Fibroblast of skin of right quadriceps (primary cell): ENCODE data around the gene FBL.

Experiments used
- DNase-seq: peaks from one replicate; pipeline ENCODE4 v3.0.0-alpha.2; 2013

The FBL gene

DNA sequence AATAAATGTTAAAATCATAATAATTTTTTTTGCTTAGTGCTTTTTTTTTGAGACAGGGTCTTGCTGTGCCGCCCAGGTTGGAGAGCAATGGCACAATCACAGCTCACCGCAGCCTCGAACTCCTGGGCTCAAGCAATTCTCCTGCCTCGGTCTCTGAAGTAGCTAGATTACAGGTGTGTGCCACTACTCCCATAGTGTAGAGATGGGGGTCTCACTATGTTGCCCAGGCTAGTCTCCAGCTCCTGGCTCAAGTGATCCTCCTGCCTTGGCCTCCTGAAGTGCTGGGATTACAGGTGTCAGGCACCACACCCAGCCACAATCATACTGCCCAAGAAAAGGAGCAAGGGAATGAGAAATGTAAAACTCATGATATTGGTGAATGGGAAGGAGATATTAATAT, 5.1 kb downstream of the FBL start:
- no peak for DNase-seq

DNA sequence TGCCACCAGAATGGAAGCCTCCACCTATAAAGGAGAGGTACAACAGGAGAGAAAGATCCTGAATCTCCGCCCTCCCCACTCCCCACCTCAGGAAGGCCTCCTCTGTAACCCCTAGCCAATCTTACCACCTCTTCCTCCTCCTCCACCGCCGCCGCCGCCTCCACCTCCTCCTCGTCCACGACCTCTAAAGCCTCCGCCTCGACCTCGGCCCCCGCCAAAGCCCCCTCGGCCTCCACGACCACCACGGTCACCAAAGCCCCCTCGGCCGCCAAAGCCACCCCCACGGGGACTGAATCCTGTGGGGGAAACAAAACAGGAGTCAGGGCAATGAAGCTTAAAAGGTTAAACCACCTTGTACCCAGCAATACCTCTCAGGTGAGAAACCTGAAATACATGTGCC, 5.7 kb downstream of the FBL start:
- DNase-seq = no peak

DNA sequence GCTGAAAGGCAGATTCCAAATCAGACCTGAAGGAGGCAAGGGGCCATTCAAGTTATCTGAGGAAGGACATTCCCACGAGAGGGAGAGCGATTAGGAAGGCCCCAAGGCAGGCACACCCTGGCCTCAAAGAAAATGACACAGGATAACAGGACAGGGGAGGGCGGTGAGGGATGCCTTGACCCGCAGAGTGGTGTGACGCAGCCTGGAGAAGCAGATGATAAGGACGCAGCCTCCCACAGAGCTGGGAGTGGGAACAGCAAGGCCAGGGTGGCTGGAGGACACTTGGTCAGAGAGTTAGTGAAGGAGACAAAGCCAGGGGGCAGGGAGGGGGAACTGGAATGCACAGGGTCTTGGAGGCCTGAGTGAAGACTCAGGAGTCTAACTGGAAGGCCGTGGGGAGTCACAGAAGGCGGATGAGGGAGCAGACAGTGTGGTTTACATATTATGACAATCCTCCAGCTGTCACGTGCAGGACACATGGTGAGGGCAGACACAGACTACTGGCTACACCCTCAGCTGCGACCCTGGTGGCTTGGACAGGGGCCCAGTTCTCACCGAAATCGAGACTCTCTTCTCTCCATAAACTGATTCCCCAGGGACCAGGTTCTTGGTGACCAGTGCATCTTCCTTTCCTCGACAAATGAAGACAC, 6.4 kb downstream of the FBL start:
- DNase-seq = no peak

DNA sequence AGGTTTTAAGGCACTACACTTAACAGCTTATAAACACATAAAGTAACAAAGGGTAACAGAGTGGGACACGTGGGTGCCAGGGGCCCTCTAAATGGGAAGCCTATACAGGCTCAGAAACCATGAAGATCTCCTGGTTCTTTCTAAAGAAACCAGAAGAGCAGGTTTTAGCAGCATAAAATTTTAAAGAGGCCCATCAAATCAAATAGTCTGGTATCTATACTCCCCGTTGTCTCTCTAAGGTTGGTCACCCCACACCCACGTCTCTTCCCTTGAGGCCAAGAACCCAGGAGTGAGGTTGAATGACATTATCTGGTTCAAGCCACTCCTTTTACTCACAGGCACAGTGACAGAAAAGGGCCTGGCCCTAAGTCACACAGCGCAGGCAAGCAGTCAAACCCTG, 7.6 kb downstream of the FBL start:
- DNase-seq = no peak

DNA sequence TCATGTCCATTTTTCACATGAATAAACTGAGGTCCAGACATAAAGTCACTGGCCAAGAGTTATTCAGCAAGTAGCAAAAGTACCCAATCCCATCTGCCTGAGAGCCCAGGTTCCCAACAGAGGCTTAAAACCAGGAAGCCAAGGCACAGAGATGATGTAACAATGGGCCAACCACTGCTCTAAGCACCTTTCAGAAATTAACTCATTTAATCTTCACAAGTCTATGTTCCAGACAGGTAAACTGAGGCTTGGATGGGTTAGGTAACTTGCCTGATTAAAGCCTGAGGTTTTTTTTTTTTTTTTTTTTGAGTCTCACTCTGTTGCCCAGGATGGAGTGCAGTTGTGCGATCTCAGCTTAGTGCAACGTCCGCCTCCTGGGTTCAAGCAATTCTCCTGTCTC, 8.2 kb downstream of the FBL start:
- DNase-seq = no peak

DNA sequence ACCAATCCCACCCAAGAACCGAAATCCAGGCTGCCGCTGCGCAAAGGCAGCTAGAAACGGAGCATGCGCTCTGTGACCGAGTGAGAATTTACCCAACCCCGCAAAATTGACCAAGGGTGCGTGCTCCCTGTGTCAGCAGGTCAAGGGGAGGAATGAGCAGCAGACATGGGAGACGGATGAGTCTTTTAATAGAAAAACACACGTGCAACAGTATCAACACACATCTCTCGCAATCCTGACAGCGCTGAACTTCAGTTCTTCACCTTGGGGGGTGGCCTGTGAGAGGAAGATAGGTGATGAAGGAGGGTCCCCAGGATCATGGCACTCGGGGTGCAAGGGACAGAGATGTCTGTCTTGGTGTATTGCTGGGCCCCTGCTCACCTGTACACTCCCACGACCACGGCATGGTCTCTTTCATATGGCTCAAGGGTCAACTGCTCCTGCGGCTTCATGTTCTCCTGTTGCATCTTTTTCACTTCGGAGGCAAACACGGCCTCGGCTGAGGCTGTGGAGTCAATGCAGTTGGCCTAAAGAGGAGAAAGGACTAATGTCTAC, 11.8 kb downstream of the FBL start:
- DNase-seq = no peak

DNA sequence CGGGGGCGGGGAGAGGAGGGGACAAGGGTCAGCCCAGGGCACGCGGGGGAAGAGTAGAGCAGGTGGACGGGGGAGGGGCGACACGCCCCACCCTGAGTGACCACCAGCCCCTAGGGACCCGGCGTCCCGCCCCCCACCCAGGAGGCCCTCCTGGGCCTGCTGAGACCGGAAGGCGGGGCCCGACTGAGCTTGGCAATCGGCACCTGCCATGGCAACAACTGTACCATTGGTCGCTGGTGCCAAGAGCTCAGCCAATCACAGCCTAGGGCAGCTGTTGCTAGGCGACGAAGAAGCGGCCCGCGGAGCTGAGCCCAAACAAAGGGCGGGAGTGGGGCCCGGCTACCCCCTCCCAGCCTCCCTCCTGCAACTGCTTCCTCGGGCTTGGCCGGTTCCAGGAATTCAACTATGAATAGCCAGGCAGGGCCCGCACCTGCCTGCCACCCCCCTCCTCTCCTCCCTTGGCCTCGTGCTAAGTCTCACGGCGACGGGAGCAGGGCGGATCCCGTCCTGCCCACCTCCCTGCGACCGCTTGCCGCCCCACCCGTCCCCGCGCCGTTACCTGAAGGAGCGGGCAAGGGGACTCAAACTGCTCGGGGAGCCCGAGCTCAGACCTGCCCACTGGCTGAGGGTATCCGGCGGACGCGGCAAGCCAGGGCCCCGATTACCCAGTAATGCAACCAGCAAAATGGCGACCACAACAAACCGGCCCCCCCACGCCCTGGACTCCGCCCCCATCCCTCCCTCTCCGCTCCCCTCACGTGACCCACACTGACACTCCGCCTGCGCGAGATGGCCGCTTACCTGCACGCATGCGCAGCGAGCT, 12.5 kb downstream of the FBL start, which contains the start of gene DYRK1B:
Gene DYRK1B (minus strand): TSS at position 699 of the 823 bp plus-strand sequence. CDS start 2,295 bp downstream, outside the sequence.
- peak; percentile 96 for DNase-seq

DNA sequence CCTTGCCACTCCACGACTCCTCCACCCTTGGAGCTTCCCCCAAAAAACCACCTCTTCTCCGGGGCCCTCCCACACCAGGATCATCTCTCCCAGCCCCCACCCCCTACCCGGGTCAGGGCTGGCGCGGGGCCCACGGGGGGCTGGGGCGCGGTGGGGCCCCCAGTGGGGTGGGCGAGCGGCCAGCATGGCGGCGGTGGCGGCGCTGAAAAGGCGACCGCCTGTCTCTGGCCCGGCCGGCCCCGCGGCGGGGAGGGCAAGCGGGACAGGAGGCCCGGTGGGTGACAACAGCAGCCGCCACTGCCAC, 13.1 kb downstream of the FBL start:
- DNase-seq = no peak

DNA sequence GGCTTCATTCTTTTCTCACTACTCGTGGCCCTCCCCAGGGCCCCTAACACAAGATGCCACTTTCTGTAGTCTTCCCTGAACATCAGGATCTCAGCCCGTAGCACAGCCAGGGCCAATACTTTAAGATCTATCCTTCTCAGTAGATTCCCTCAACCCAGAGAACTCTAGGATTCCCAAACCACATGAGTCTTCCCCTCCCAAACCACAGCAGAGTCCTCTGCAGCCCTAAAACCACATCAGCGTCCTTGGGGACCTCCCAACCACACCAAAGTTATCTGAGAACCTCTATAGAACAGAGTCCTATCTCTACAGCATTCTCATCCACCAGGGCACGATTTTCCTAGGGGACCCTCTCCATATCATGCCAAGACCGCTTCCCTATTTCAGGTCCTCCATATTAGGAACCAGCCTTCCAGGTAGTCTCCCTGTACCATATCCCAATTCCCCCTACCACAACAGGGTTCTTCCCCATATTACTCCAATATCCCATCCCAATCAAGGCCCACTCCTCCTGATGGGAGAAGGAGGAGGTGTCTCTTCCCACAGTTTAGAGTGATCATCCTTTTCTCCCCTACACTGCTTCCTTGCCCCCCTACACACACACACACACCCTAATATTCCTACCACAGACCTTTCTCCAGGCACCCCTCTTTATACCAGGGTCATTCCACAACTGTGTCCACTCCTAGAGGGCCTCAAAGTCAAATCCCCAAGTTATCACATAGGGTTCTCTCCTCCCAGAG, 13.7 kb downstream of the FBL start:
- no peak for DNase-seq

DNA sequence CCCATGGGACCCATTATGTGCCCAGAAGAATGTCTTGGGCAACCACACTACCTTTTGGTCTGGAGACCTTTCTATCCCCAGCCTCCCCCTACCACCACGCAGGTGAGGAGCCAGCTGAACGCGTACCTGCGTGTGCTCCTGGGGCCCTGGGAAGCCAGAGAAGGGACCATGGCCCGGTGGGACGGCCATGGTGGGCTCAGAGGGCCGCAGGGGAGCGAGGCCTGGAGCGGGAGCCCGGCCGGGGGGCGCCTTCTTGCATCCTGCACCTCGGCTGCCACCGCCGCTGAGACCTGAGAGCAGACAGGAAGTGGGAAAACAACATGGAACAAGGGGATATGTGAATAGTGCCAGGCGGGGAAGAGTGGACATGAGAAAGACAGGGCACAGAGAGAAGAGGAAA, 14.5 kb downstream of the FBL start:
- DNase-seq = no peak

DNA sequence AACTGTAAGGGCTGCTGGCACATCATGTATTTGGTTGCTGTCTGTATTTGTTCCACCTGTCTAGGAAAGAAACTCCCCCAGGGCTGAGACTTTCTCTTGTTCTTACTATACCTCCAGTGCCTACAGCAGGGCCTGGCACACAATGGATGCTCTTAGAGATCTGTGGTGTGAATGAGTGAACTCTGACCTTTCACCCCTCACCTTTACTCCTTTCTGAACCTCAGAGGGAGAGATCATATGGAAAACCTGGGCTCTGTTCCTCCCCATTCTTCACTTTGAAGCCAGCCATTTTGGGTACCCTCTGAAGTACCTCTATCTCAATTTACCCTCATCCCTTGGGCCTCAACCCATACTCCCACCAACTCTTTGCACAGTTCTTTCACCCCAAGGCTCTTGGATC, 15.3 kb downstream of the FBL start:
- no peak for DNase-seq

DNA sequence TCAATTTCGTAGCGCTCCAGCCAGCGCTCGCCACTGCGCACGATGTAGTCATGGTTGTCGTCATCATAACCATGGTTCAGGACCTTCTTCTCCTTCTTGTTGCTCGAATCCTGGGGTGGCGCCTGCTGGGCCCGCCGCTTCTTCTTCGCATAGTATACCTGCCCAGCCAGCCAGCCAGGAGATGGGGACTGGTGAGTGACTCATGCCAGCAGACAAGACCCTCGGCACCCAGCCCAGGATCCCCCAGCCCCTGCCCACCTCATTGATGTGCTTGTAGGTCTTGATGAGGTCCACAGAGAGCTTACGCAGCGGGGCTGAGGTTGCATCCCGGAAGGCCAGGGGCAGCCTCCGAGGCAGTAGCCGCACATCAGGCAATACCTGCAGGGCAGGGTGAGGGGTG, 15.8 kb downstream of the FBL start:
- no peak for DNase-seq

DNA sequence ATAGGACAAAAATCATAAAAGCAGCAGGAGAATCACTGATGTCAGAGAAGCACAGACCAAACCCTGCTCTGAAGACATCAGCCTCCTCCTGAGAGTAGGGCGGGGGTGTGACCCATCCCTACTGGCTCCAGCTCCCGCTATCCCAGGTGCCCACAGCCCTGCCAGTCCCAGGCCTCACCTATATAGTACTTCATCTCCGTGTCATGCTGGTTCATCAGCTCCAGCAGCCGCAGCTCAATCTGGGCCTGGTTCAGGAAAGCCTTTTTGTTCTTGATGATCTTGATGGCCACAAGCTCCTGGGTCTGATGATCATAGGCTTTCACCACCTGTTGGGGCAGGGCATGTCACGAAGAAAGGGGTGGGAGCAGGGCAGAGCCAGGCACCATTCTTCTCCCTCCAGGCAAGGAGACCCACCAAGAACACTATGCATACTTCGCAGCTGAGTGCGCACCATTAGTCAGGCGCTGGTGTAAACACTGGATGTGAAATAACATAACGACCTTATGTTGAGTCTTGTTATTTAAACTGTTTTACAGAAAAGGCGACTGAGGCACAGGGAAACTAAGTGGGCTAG, 16.4 kb downstream of the FBL start:
- DNase-seq = no peak

DNA sequence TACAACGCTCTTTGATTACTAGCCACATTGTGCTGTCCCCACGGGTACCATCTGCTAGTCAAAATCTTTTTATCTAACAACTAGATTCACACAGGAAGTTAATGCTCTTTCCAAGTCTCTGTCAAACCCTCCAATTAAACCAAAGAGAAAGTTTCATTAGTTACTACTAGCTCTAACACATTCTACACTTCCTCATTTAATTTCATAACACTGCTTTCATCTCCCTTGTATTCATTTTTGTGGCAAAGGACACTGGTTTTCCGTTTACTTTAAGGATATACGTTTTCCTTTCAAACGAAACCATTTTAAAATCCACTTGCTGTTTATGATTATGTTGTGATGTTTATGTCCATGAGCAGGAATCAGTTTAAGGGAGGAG, 17.5 kb downstream of the FBL start:
- no peak for DNase-seq

DNA sequence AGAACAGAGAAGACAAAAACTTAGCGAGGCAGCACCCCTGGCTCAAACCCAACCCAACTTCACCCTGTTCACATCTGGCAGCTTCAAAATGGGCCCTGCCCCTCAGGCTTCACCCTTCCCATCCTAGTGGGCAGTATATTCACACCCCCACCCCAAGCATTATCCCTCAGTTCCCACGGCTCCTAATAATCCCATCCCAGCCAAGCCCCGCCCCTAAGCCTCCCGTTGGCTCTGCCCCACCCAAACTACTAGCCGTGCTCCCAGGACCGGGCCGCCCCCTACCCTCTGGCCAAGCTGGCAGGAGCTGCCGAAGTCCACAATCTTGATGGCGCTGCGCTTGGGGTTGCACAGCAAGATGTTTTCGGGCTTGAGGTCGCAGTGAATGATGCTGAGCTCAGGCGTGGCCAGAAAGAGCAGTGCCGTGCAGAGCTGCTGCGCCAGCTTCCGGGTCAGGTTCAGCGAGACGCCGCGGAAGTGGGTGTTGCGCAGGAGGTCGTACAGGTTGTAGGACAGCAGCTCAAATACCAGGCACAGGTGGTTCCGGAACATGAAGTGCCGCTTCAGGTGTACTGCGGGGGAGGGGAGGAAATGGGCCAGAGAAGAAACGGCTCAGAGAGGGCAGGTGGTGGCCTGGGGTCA, 18.0 kb downstream of the FBL start:
- DNase-seq = no peak

DNA sequence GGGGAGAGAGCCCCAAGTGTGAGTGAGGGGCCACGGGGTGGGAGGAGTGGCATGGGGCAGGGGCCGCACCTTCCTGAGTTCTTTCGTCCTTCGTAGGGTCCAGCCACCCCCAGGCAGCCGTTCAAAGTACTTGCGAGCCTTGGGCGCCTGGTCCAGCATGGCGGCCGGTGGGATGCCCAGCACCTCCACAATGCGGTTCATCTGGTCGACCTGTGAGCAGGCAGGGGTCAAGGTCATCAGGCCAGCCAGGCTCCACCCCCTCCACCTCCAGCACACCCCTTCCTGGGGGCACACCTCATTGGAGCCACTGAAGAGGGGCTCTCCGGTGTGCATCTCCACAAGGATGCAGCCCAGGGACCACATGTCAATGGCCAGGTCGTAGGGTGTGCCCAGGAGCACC, 19.0 kb downstream of the FBL start:
- DNase-seq = no peak

DNA sequence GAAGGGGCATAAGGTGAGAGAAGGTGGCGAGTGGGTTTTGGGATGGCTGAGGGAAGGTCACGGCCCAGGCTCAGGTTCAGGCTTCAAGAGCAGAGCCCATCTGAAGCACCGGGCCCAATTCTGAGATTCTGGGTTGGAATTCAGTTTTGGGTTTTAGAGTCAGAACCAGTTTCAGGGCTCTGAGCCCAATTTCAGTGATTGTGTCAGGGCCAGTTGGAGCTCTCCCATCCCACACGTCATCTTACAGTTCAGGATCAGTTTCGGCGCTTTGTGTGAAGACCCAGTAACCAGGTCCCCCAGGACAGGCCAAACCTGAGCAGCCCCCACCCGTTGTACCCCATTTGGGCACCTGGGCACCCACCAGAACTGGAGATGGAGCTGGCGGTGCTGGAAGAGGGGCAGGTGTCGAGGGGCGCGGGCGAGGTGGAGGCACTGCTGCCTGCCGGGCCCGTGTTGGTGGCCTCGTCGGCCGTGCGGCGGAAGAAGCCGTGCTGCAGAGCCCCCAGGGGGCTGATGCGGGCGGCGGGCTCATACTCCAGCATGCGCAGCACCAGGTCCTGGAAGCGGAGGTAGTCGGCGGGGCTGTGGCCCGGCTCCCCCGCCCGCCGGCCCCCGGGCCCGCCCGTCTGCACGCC, 19.8 kb downstream of the FBL start:
- DNase-seq = no peak

DNA sequence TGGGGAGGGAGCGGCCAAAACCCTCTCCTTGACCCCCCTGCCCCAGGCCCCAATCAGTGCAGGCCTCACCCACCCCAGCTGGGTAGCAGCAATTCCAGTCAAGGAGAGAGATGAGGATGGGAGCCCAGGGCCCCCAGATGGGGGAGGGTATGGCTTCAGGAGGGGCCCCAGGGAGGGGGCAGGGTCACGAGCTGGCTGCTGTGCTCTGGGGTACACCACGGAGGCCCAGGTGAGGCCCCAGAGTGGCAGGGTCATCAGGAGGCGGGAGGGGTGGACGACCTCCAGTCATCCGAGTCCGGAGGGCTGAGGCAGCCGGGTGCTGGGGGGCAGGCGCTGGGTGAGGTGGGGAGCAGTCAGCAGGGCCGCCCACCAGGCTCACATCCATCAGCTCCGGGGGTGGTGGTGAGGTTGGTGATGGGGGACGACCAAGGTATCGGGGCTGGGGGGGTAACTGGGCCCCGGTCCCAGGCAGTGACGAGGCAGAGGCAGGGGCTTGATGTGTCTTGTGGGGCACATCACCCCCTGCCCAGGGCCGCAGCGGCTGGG, 20.6 kb downstream of the FBL start:
- no peak for DNase-seq

DNA sequence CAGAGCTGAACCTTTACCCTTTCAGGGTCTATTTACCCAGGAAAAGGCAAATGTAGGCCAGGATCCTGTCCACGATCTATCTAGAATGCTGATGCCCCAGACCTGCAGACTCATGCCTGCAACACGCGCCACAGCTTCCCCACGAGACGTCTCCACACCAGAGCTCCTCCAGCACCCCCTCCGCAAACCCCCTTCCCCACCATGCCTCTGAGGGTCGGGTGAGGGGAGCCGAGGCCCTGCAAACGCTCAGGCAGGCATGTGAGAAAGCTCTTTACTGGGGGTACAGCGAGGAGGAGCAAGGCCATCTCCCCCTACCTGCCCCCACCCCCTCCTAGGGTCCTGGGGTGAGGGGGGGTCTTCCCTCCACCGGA, 21.1 kb downstream of the FBL start:
- no peak for DNase-seq

DNA sequence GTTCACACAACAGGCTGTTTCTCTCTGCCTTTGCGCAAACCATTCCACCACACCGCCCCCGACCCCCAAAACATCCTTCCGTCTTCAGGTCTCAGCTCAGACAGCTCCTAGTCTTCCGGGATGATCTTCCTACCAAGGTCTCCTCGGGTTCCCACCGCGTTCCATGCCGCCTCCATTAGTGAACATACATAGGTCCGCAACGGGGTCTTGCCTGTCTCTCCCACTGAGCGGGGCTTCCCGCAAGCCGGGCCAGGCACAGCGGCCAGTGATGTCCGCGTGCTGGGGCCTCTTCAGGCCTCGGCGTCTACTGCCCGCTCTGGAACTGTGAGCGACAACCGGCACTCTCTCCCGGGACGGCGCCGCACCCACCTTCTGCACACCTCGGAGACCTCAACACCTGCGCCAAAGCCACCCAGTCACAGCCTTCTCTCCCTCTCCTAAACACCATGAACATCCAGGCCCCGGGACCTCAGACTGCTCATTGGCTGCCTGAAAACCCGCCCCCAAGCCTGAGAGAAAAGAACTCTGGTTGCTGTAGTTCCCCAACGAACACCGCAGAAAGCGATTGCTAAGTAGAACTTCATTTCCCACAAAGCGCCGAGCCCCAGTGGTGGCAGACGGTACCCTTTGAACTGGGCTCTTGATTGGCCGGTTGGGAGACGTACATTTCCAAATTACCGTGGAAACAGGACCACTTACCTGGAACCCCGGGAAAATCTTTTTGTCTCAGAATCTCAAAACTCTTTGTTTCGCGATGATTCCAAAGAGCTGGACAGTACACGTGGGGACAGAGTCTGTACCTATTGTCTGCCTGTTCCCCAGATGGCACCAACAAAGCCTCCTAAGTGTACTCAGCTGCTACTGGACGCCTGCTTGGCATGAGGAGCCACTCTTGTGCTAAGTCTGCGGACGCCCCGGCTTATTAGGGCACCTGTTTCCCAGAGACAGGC, 21.8 kb downstream of the FBL start:
- peak; percentile 89 for DNase-seq

DNA sequence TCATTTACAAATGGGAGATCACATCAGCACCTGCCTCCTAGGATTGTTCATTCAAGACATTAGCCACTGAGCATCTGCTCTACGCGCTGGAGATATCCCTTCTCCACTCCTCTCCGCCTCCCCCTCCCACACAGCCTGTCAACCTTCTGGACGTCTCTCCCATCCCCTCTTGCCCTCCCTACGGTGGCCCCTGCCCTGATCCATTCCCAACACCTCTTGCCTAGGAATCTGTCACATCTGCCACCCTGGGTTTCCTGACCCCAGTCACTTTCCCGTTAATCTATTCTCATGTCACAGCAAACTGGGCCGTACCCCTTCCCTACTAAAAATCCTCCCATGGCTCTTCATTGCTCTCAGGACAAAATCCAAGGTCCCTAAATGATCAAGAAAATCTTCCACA, 22.5 kb downstream of the FBL start:
- DNase-seq = no peak
